HG03442 (cell line): ENCODE data around the gene EPAS1.
"Not testable (repeated sequence)": the region's sequence is repeated elsewhere in the genome, so short reads cannot be mapped to it uniquely, and the experiment has no call there.

ENCODE experiments used
- ATAC-seq: cut with Tn5 transposase; IDR thresholded peaks from one replicate; pipeline ENCODE4 v1.9.1; 2021; ENCODE audit warnings: mild to moderate bottlenecking, moderate library complexity; ENCODE audit not compliant: unreplicated experiment

EPAS1 gene

GRCh38 chr2:46381263-46381849 lies 84.1 kb downstream of the EPAS1 start:
- ATAC-seq: no peak

DNA sequence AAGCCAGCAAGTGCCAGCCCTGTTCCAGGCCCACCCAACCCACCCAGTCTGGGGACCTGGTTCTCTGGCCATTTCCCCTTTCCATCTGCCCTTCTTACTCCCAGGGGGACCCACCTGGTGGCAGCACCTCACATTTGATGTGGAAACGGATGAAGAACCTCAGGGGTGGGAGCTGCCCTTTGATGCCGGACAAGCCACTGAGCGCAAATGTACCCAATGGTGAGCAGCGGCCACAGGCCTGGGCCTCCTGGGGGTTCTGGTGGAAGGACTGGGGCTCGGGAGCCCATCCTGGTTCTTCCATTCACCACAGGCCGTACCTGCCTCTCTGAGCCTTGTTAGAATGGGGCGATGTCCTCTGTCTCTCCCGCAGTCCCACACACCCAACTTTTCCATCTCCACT lies 84.7 kb downstream of the EPAS1 start:
- no peak for ATAC-seq

- ATAC-seq: no peak
Observed at GRCh38 chr2:46382331-46383112, 85.3 kb downstream of the EPAS1 start.

DNA sequence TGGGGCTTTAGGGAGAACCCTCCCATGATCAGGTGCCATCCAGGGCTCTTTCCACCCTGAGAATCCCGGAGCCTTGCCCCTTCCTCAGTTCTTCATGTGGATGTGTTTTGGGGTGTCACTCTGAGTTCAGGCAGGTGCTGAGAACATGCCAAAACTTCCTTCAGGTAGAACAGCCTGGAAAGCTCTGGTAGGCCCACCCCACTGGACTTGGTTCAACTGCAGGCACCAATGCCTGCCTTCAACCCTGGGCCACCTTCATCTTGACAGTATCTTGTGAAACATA lies 85.8 kb downstream of the EPAS1 start:
- ATAC-seq: no peak

DNA sequence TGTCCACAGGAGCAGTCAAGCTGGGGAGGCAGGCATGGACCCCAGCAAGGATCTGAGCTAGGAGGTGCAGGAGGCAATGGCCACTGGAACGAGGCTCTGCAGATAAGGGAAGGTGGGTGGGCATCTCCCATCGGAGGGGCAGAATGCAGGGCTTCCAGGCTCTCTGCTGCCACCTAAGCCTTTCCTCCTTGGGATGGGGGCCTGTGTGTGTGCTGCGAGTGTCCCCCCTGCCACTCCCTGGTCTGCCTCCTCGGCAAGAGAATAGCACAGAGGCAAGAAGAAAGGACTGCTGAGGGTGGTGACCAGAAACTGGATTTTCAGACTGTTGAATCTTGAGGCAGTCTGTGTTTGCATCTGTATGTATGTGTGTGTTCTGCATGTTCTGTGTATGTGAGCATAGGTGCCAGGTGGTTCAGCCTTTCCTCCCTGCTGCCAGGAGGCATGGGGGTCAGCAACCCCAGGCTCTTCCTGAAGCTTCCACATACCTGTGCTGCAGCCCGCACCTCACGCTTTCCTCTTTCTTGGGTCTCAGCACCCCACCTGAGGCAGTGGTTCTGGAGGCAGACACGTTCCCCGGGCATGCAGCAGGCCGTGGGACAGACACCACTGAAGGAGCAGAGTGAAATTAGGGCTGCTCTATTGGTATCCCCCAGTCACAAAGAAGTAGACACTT lies 86.7 kb downstream of the EPAS1 start:
- ATAC-seq: no peak

DNA sequence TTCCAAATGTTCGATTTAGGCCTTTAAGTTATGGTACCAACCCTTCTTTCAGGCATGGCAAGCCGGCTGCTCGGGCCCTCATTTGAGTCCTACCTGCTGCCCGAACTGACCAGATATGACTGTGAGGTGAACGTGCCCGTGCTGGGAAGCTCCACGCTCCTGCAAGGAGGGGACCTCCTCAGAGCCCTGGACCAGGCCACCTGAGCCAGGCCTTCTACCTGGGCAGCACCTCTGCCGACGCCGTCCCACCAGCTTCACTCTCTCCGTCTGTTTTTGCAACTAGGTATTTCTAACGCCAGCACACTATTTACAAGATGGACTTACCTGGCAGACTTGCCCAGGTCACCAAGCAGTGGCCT lies 87.2 kb downstream of the EPAS1 start:
- ATAC-seq: no peak

DNA sequence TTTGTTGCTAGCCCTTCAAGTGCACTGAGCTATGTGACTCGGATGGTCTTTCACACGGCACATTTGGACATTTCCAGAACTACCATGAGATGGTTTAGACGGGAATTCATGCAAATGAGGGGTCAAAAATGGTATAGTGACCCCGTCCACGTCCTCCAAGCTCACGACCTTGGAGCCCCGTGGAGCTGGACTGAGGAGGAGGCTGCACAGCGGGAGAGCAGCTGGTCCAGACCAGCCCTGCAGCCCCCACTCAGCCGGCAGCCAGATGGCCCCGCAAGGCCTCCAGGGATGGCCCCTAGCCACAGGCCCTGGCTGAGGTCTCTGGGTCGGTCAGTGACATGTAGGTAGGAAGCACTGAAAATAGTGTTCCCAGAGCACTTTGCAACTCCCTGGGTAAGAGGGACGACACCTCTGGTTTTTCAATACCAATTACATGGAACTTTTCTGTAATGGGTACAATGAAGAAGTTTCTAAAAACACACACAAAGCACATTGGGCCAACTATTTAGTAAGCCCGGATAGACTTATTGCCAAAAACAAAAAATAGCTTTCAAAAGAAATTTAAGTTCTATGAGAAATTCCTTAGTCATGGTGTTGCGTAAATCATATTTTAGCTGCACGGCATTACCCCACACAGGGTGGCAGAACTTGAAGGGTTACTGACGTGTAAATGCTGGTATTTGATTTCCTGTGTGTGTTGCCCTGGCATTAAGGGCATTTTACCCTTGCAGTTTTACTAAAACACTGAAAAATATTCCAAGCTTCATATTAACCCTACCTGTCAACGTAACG lies 88.8 kb downstream of the EPAS1 start:
- no peak for ATAC-seq

DNA sequence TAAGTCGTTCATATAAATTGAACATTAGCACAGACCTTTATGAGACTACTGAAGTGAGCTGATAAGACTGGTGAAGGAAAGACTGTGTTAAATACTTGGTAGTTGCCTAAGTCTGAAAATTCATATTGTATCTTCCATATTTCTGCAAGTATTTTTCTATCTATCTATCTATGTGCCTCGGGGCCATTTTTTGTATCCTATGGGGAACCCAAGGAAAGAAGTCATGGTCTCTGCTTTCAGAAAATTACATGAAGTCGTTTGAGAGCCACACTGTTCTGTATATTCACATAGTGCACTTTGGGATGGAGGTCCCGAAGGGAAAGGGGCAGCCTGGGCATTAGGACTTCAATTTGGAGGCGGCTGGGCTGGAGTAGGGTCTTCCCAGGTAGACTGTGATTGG lies 89.6 kb downstream of the EPAS1 start:
- no peak for ATAC-seq

DNA sequence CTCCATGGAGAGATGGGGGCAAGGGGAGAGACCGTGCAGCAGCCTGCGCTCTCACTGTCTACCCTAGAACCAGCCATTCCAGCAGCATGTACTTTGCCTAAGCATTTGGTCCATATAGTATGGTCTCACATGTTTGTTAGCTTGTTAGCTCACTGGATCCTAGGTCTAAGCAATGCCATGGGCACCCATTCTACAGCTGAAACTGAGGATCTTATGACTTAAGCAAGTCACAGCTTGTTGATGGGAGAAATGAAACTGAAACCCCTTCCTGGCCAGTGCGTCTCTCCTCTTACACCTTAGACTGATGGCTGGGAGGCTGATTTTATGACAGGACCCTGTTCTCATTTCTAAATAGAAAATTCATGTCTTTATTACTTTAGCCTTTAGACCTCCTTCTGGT lies 90.1 kb downstream of the EPAS1 start:
- no peak for ATAC-seq

DNA sequence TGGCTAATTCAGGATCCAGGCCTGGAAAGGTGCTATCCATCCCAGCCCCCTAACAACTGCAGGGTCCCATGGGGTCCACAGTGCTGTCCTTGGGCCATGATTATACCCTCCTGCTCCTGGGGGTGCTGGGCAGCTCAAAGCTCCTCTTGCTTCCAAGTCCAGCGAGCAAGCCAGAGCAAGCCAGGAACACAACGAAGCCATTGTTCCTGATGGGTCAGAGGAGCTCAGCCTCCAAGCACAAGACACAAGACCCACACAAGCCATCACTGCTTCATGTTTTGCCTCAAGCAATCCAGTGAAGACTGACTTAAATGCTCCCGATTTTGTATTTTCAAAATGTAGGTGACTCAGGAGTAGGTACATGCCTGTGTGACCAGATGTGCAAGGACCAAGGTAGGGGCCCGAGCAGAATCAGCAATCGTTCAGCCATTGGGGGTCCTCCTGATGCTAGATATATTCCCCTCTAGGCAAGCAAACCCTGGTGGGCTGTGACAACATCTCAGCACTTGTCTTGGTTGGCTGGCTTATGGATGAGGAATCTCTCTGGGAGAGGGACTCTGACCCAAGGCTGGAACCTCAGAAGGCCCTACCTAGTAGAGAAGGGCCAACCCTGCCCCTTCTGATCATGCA lies 90.8 kb downstream of the EPAS1 start:
- no peak for ATAC-seq

- no peak for ATAC-seq
Observed at GRCh38 chr2:46388881-46389280, 91.7 kb downstream of the EPAS1 start.

DNA sequence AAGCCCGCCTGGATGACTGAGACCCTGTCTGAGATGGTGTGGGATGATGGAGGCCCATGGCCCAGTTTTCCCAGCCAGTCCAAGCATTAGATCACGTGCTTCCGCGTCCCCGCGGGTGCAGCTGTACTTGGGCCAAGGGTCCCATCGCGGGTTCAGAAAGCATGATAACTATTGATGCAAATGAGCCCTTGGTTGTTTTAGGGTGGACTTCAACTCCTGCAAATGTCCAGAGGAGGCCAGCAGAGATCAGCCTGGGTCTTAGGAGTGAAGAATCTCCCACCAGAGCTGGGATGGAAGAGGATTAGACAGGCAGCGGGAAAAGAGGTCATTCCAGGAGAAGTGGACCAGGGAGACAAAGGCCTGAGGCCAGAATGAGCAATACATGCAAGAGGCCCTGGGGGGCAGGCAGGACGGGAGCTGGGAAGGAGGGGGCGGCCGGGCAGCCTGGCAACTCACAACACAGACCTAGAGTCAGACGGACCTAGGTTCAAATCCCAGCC lies 92.3 kb downstream of the EPAS1 start:
- no peak for ATAC-seq

DNA sequence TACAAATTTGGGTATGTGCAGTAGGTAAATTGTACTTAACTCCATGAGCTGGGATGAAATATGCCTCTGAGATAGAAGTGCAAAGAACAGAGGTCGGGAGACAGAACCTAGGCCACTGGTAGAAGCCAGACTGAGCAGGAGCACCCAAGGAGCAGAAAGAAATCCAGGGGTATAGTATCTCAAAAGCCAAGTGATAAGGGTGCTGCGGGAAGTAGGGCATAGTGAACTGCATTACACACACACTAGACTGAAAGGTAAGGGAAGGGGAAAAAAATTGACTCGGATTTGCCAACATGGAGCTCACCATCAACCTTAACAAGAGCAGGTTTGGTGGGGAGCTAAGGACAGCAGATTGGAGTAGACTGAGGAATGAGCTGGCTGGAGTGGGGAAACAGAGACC lies 92.8 kb downstream of the EPAS1 start:
- no peak for ATAC-seq

DNA sequence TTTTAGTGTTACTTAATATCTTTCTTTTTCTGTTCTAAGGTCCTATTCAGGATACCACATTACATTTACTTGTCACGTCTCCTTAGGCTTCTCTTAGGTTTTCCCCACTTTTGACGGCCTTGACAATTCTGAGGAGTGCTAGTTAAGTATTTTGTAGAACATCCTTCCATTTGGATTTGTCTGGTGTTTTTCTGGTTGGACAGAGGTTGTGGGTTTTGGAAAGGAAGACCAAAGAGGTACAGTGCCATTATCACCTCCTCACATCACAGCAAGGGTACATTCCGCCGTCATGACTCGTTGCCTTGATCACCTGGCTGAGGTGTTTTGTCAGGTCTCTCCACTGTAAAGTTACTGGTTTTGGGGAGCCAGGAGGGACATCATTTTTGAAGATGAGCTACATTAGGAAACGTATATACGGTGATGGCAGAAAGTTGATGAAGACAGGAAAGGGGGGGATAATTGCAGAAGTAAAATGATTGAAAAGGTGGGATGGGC lies 93.7 kb downstream of the EPAS1 start:
- ATAC-seq: no peak

DNA sequence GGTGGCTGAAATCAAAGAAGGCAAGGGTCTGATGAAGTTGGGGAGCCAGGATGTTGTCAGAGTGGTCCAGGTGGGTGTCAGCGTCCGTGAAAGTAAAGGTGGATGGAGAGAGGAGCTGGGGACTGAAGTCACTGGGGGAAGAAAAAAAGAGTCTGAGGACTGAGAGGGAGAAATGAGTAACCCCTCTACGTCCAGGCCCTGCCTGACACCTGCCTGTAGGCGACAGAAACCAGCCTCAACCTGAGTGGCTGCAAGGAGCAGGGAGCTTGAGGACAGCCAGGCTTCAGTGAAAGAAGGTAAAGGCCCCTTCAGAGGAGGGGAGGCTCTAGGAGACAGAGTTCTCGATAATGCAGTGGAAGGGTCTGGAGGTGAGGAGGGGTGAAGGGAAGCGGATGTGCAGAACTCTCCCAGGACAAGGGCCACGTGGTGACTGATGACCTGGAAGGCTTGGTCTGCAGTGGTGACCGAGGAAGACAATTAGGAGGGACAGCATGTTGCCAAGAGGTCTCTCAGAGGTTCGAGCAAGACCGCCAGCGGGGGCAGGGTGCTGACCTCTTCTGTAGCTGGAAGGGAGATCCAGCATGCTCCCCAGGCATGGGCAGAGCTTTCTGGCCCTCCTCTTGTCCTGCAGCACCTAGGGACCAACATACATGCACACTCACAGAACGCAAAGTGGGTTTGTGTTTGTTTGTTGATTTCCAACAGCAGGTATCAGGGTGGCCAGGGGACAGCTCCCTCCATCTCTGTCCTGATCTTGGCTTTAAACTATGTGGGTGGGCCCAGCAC lies 95.5 kb downstream of the EPAS1 start:
- no peak for ATAC-seq

GRCh38 chr2:46393347-46393820 lies 96.2 kb downstream of the EPAS1 start:
- no peak for ATAC-seq

DNA sequence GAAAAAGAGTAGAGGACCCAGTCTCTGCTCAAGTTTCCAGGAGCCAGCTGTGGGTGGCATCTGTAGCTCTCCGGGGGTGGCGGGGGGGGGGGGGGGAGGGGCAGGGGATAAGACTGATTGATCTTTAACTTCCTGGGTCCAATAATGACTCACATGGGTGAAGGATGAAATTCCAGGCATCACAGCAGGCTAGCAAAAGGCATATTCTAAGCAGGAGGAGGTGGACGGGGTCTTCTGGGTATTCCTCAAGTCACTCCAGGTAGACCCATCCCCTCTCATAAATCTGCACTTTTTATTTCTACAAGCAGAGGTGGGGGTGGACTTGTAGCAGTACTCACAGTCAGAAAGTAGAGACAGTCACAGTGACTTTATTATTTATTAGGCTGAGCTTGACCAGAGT lies 96.7 kb downstream of the EPAS1 start:
- no peak for ATAC-seq

DNA sequence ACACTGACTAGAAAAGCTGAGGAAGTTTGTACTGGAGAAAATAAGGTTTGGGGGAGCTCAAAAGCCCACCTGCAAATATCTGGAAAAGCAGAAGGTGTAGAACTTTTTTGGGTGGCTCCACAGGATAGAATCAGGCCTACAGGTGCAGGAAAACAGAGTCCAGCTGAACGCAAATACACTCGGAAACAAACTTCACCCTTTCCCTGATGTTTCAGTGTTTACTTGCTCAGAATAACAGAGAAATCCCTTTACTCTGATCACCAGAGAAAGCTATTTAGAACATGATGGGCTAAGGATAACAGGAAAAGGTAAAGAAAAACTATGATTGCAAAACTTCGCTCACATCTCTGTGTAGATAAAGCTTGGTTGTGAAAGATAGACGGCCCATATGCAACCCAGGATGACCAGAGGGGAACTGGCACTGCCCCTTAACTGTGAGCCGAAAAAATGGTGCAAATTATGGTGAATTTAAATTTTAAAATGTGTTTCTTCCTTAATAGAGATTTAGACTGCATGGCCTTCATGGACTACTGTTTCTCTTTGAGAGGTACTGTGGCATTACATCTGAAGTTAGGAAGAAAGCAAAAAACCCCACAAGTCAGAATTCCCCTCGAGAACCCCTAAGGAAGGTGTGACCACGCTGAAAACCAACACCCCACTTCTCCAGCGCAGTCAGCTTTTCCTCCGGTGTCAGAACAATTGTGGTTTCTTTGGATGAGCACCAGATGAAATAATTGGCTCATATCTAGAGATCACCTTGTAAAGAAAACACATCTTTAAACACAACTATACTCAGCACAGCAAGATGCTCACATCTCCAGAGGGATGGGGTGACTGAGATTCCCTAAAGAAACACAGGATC lies 97.7 kb downstream of the EPAS1 start:
- ATAC-seq: no peak

GRCh38 chr2:46395730-46396129 lies 98.5 kb downstream of the EPAS1 start:
- ATAC-seq: not testable (repeated sequence)
